Ovary (tissue), 3 donors: Measurements from ENCODE around the gene SLC2A1.

Source experiments
- EP300 ChIP-seq: sonication (generic); formaldehyde crosslinking; IDR thresholded peaks from one replicate; pipeline ENCODE4 v1.6.1; 2017; ENCODE audit warnings: antibody characterized with exemption
- POLR2A ChIP-seq: fragments of 450-650 bp; IDR thresholded peaks from one replicate; pipeline ENCODE4 v1.6.1; 2017; ENCODE audit warnings: antibody characterized with exemption, mild to moderate bottlenecking, moderate library complexity
- TF ChIP-seq, protein P1 (sequence below), 3 donors: fragments of 450-650 bp in 2 of 3; fragments of 200-600 bp in 1 of 3; IDR thresholded peaks; one replicate each; pipeline versions ENCODE4 v1.5.1 to v1.8.0; 2016 to 2022; ENCODE audit warnings: antibody characterized with exemption in 3 of 3, mild to moderate bottlenecking in 1 of 3
- donor health status: DM: no; HTN: no; CAD: no.

DNA sequence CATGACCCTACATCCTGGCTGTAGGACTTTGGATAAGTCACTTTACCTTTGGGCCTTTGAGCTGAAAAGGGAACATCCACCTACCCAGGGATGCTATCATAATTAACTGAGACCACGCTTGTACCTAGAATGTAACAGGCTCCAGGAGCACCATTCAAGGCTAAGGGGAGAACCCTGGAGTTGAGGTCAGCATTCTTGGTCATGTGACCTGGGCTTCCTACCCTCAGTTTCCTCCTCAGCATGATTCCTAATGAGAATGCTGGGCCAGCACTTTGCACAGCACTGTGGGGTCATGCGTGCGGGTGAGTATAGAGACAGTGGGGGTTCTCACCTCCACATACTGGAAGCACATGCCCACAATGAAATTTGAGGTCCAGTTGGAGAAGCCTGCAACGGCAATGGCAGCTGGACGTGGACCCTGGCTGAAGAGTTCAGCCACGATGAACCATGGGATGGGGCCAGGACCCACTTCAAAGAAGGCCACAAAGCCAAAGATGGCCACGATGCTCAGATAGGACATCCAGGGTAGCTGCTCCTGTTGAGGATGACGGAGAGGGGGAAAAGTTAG, 31.3 kb downstream of the SLC2A1 start:
- TF ChIP-seq POLR2A, result no peak
- TF ChIP-seq, protein P1, sequence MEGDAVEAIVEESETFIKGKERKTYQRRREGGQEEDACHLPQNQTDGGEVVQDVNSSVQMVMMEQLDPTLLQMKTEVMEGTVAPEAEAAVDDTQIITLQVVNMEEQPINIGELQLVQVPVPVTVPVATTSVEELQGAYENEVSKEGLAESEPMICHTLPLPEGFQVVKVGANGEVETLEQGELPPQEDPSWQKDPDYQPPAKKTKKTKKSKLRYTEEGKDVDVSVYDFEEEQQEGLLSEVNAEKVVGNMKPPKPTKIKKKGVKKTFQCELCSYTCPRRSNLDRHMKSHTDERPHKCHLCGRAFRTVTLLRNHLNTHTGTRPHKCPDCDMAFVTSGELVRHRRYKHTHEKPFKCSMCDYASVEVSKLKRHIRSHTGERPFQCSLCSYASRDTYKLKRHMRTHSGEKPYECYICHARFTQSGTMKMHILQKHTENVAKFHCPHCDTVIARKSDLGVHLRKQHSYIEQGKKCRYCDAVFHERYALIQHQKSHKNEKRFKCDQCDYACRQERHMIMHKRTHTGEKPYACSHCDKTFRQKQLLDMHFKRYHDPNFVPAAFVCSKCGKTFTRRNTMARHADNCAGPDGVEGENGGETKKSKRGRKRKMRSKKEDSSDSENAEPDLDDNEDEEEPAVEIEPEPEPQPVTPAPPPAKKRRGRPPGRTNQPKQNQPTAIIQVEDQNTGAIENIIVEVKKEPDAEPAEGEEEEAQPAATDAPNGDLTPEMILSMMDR (IDR thresholded peaks at IDR 0.05), result no peak
- TF ChIP-seq EP300, result no peak
